GM21619 (cell line): ENCODE data around the gene BUD31.

Experiments
- ATAC-seq: cut with Tn5 transposase; IDR thresholded peaks from one replicate; pipeline ENCODE4 v1.9.1; 2021; ENCODE audit not compliant: unreplicated experiment

BUD31 gene

DNA sequence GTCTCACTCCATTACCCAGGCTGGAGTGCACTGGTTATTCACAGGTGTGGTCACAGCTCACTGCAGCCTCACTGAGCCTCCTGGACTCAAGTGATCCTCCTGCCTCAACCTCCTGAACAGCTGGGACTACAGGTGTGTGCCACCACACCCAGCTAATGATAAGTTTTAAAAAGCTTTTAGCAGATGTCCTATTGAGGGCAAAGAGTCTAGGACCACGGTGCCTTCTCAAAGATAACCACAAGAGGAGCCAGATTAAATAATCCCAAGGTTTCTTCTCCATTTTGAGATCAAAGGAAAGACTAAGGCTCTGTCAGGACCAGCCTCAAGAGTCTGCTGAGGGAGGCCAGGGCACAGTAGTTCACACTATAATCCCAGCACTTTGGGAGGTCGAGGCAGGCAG lies 52.5 kb downstream of the BUD31 start:
- no peak for ATAC-seq

DNA sequence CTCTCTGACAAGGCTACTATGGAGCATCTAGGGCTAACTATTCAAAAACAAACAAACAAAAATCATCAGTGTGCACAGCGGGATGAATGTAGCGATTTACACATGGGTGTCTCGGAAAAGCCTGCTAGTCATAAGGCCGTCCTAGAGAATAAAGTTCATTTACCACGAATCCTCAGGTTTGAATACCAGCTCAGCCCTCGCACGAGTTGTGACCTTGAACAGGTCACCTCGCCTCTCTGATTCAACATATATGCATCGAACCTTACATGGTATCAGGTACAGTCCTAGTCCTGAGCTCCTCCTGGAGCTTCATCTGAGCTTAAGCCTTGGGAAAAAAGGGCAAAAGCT lies 56.6 kb downstream of the BUD31 start:
- ATAC-seq: no peak

DNA sequence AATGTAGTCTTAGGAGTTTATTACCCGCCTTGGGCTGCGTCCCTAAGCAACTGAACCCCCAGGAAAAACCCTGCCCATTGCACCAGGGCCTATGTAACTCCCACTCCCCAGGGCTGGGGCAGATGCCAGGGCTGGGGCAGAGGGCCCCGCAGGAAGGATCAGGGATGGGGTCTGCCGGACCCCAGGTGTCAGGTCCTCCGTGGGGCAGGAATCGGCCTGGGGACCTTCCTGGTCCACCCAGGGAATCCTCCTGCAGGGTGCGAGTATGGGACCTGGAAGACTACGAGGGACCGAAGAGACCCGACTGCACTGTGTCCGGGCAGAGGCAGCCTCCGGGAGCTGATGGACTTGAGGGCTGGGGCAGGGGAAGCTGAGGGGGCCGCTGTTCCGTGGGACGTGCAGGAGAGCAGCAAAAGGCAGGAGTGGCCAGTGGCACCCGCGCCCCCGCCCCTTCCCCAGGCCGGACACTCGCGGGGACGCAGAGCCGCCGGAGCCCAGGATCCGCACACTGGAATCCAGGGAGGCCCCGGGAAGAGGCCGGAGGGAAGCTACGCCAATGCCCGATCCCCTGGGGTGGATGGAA lies 59.7 kb downstream of the BUD31 start:
- no peak for ATAC-seq
